HG03066 (cell line): ENCODE data around the gene PNCK.
"Not testable (repeated sequence)": the region's sequence is repeated elsewhere in the genome, so short reads cannot be mapped to it uniquely, and the experiment has no call there.

Experiments
- ATAC-seq: cut with Tn5 transposase; IDR thresholded peaks from one replicate; pipeline ENCODE4 v1.9.1; 2021; ENCODE audit warnings: low read depth; ENCODE audit not compliant: unreplicated experiment

The PNCK gene

DNA sequence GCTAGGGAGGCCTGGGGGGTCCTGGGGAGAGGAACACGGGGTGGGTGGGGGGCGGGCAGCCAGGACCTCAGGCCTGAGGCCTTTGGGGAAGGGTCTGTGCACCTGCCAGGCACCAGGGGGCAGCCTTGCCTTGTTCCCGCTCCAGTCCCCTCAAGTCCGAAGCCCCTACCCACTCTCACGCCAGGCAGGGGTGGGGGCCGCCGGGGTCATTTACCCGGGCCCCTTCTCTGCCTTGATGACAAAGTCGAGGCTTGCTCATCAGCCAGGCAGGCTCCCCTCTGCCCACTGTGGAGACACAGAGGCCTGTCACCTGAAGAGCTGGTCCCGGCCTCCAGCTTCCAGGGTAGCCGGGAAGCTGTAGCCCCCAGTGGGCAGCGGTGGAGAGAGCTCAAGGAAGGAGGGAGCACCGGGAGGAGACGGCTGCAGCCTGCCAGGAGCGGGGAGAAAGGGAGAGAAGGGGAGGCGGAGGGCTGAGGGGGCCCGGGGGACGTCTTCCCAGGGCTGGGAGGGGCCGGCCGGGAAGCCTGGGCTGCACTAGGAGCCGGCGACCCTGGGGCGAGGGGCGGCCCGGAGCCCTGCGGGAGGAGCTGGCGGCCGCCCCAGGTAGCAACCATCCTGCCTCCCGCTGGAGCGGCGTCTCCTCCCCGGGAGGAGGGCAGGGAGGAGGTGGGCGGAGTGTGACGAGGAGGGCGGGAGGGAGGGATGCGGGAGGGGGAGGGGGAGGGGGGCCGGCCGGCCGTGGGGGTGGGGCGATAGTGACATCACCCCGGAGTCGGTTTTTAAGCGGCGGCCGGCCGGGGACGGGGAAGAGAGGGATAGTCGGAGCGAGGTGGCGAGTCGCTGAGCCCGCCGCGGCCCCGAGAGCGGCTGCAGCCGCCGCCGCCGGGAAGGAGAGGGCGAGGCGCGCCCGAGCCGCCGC is 13.8 kb upstream of the PNCK start, which contains the start of gene SLC6A8:
Gene SLC6A8, plus strand, starts transcription at position 806 of the 919 bp plus-strand sequence. CDS start 649 bp downstream, outside the sequence.
- ATAC-seq, result no peak

DNA sequence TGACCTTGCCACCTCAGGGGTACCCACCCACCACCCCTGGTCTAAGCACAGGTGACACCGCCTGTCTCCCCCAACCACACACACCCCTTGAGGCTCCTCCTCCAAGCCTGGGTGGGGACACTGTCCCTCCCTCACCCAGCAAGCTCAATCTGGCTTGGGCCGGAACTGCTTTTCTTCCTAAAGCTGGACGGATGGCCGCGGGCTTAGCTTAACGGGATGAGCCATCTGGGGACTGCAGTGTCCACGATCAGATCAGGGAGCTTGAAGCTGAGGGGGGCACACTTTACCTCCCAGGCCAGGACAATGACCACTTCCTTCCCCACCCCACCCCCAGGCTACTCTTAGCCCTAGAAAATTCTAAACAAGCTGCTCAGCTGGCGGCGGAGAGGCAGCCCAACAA is 13.1 kb upstream of the PNCK start:
- no peak for ATAC-seq

DNA sequence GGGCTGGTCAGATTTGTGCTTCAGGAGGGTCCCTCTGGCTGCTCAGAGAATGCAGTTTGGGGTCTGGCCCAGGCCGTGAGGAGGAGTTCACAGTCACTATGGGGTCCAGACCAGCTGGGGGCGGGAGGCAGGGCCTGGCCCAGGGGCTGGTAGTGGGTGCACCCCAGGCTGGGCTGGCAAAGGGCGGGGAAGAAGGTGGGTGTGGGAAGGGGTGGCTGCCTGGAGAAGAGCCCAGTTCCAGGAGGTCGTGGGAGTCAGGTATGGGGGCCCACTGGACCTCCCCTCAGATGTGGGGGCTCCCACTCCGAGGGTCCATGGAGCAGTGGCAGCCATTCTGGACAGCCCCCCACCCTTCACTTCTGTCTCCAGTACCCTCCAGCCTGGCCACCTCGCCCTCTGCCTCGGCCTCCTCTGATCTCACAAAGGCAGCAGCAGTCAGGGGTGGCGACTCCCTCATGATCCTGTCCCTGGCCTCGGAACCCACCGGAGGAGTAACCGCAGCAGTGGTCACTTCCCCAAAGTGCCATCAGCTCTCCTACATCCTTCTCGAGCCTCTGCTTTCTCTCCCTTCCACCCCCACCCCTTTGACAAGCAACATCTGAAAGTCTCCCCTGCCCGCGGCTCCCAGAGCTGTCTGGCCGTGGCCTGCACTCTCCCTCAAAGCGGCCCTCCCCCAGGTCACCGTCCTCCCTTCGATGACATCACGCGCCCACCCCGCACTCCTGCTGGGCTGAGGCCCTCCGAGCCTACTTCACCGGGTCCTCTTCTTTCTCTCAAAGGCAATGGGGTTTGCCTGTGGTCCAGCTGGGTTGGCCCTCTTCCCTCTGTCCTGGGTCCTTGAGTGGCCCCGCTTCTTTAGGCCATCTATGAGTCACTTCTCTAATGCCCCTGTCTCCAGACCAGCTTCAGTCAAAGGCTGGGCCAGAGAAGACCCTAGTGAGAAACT is 12.4 kb upstream of the PNCK start:
- ATAC-seq, result no peak

- no peak for ATAC-seq
Observed at GRCh38 chrX:153685156-153685536, 11.5 kb upstream of the PNCK start.

- no peak for ATAC-seq
Observed at GRCh38 chrX:153684467-153685155, 11.0 kb upstream of the PNCK start.

GRCh38 chrX:153683486-153683885 is 9.9 kb upstream of the PNCK start:
- not testable (repeated sequence) for ATAC-seq

- ATAC-seq, result no peak
Observed at GRCh38 chrX:153681175-153681574, 7.6 kb upstream of the PNCK start.

DNA sequence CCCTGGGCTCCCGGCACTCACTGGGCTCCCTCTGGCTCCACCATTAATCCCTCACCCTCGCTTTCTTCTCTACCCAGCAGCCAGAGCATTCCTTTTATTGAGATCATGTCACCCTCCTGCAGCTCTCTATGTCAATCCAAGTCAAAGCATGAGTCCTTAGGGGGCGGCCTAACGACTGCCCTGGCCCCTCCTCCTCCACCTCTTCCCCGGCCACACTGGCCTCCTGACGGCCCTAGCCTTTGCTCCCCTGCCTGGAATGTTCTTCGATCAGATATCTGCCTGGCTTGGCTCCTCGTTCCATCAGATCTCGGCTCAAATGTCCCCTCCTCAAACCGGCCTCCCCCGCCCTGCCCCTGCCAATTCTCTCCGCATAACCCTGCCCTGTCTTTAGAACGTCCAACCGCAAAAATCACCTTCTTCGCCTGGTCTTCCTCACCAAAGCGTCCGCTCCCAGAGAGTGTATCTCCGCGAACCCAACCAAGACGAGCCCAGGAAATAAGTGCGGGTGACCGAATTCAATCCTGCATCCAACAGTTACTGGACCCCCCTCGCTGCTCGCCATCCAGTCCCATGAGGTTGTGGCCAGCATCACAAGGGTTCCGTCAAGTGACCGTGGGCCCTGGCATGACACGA is 722 bp upstream of the PNCK start:
- no peak for ATAC-seq

DNA sequence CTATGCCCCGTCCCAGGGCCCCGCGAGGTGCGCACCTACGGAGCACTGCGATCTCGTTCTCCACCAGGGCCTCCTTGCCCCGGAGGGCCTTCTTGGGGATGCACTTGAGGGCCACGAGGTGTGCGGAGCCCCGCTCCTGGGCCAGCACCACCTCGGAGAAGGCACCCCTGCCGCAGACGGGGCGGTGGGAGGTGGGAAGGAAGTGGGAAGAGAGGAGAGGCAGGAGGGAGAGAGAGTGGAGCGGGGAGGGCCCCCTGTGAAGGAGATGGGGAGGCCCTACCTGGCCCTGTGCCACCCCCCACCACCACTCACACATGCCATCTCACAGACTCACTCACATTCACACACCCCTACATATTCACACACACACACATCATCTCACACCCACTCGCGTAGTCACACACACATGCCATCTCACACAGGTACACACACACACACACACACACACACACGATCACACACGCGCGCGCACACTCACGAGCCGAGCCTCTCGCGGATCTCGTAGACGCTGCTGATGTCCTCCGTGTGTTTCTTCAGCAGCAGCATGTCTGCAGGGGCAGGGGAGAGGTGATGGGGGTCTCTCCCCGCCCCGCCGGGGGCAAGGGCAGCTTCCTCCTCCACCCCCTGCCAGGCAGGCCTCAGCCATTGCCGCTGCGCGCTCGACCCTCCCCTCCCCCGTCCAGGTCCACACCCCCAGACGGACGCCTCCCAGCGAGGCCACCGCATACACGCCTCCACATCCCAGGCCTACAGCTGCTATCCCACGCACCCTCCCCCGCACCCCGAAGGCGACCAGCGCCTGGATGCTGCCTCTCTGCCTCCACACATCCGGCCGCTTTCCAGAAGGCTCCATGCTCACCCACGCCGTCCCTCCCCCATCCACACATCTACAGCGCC is 834 bp downstream of the PNCK start:
- ATAC-seq, result no peak

DNA sequence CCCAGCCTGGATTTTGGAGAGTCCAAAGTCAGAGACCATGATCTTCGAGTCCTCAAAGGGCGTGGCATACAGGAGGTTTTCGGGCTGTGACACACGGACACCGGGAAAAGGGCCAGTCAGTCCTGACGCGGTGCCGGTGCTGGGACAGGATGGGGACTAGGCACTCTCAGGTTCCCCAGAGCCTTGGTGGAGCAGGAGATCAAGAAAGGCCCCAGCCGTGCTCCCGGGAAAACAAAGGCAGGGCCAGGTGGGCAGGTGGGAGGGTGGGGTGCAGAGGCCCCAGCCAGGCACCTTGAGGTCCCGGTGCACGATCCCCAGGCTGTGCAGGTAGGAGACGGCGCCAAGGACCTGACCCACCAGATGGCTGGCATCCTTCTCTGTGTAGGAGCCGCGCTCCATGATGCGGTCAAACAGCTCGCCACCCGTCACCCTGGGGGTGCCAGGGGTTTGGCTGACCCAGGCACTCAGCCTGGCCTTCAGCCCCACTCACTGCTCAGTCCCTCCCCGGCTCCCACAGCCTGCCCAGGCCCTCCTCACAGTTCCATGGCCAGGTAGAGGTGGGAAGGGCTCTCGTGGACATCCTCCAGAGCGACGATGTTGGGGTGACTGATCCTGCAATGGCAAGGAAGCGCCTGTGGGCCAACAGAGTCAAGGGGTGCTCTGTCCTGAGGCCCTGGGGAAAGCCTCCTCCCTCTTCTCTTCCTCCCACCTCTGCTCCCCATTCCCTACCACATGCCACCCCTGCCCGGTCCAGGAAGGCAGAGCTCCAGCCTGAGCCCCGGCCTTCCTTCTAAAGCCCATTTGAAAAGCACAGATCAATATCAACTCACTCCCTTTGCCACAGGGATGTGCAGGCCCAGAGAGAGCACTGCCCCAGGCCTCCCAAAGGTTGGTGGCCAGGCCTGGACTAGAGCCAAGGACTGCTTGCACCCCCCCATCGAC is 1.8 kb downstream of the PNCK start:
- no peak for ATAC-seq

- ATAC-seq, result no peak
Observed at GRCh38 chrX:153670748-153671588, 2.6 kb downstream of the PNCK start.

DNA sequence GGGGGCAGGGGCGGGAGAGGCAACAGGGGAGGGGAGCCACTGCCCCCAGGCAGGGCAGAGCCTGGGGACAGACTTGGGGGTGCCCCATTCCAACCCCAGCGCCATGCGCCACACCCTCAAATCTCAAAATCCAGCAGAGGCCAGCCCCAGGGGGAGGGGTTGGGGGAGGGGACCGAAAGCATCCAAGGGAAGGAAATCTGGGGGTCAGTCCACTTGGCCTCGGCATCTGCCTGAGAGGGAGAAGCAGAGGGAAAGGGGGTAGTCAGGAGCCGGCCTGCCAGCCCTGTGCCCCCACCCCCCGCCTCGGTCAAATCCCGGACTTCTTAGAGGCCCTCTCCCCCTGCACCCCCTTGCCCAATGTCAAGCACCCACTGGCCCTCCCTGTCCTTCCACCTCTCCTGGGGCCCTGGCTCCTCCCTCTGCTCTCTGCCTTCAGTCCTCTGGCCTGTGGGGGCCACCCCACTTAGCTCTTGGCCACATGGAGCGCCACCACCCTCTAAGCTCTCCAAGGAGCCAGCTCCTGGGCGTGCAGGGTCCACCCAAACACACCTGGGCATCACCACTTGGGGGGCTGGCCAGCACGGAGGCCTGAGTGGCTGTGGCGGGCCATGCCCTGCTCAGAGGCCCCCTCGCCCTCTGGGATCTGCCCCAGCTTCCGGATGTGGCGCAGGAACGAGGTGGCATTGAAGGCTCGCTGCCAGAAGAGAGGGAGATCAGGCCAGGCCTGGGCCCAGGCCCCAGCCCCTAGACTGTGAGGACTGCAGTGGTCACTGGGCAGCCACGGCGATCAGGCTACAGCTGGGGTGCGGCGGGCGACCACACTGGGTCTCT is 3.5 kb downstream of the PNCK start:
- ATAC-seq, result no peak

- ATAC-seq, result no peak
Observed at GRCh38 chrX:153669174-153669890, 4.3 kb downstream of the PNCK start.

- no peak for ATAC-seq
Observed at GRCh38 chrX:153668423-153669173, 5.0 kb downstream of the PNCK start.

GRCh38 chrX:153667956-153668396 is 5.6 kb downstream of the PNCK start:
- ATAC-seq, result no peak
